Liver (tissue), 9 donors: ENCODE data around the gene AIG1. TPM values are rescaled to one million over a fixed set of nuclear protein-coding genes. Genes with fewer than 3 reads are reported as not detected.

Experiments used
- DNase-seq: peaks from one replicate; pipeline ENCODE4 v3.0.0-alpha.2; 2017; ENCODE audit warnings: low spot score
- H3K27ac ChIP-seq, 2 donors: one replicate each; pipeline ENCODE4 v1.7.0; 2013; ENCODE audit warnings: inconsistent platforms in 2 of 2, low read length in 2 of 2, control low read depth in 1 of 2, low read depth in 1 of 2, mild to moderate bottlenecking in 1 of 2
- H3K27me3 ChIP-seq, 4 donors: one replicate each; pipeline versions ENCODE4 v1.6.1 to v1.7.0; 2013; ENCODE audit warnings: low read length in 3 of 4, inconsistent platforms in 1 of 4, mild to moderate bottlenecking in 1 of 4, moderate library complexity in 1 of 4; ENCODE audit not compliant: control insufficient read depth in 4 of 4, insufficient read depth in 4 of 4
- H3K36me3 ChIP-seq, 4 donors: one replicate each; pipeline versions ENCODE4 v1.6.1 to v1.7.0; 2013; ENCODE audit warnings: low read length in 3 of 4, mild to moderate bottlenecking in 3 of 4, low read depth in 1 of 4, moderate library complexity in 1 of 4; ENCODE audit not compliant: control insufficient read depth in 4 of 4, insufficient read depth in 3 of 4
- H3K4me1 ChIP-seq, 4 donors: one replicate each; pipeline versions ENCODE4 v1.6.1 to v1.7.0; 2013; ENCODE audit warnings: low read length in 3 of 4, mild to moderate bottlenecking in 3 of 4, moderate library complexity in 1 of 4; ENCODE audit not compliant: control insufficient read depth in 4 of 4, insufficient read depth in 4 of 4
- H3K4me3 ChIP-seq, 3 donors: one replicate each; pipeline versions ENCODE4 v1.6.1 to v1.7.0; 2013; ENCODE audit warnings: low read length in 3 of 3, control low read depth in 1 of 3, low read depth in 1 of 3, mild to moderate bottlenecking in 1 of 3
- H3K9ac ChIP-seq, 2 donors: one replicate each; pipeline ENCODE4 v1.7.0; 2013; ENCODE audit warnings: low read length in 2 of 2, mild to moderate bottlenecking in 2 of 2, moderate library complexity in 2 of 2, control low read depth in 1 of 2, low read depth in 1 of 2
- H3K9me3 ChIP-seq, 4 donors: one replicate each; pipeline versions ENCODE4 v1.6.1 to v1.7.0; 2013; ENCODE audit warnings: low read length in 3 of 4; ENCODE audit not compliant: control insufficient read depth in 4 of 4
- EGR1 ChIP-seq, 2 donors: IDR thresholded peaks; 2 replicates each; pipeline ENCODE4 v1.6.1; 2016 to 2018; ENCODE audit warnings: antibody characterized with exemption in 2 of 2, low read depth in 2 of 2
- FOXA1 ChIP-seq: IDR thresholded peaks from 2 replicates; pipeline ENCODE4 v1.6.1; 2016; ENCODE audit warnings: antibody characterized with exemption
- FOXA2 ChIP-seq: IDR thresholded peaks from 2 replicates; pipeline ENCODE4 v1.6.1; 2016; ENCODE audit warnings: antibody characterized with exemption
- GABPA ChIP-seq, 2 donors: IDR thresholded peaks in 1 of 2; conservative IDR thresholded peaks in 1 of 2; 2 replicates each; pipeline ENCODE4 v1.6.1; 2016; ENCODE audit warnings: antibody characterized with exemption in 2 of 2, mild to moderate bottlenecking in 1 of 2, moderate library complexity in 1 of 2
- HNF4A ChIP-seq, 2 donors: conservative IDR thresholded peaks; 2 replicates each; pipeline ENCODE4 v1.6.1; 2016; ENCODE audit warnings: antibody characterized with exemption in 2 of 2, mild to moderate bottlenecking in 2 of 2
- HNF4G ChIP-seq: IDR thresholded peaks from 2 replicates; pipeline ENCODE4 v1.6.1; 2016; ENCODE audit warnings: antibody characterized with exemption
- JUND ChIP-seq, 2 donors: IDR thresholded peaks; 2 replicates each; pipeline ENCODE4 v1.6.1; 2016; ENCODE audit warnings: antibody characterized with exemption in 2 of 2
- NR2F2 ChIP-seq: IDR thresholded peaks from 2 replicates; pipeline ENCODE4 v1.6.1; 2016; ENCODE audit warnings: antibody characterized with exemption
- RXRA ChIP-seq, 2 donors: IDR thresholded peaks; 2 replicates each; pipeline ENCODE4 v1.6.1; 2017 to 2018; ENCODE audit warnings: antibody characterized with exemption in 2 of 2, mild to moderate bottlenecking in 1 of 2
- SP1 ChIP-seq: IDR thresholded peaks from 2 replicates; pipeline ENCODE4 v1.6.1; 2018; ENCODE audit warnings: antibody characterized with exemption, mild to moderate bottlenecking
- TAF1 ChIP-seq: conservative IDR thresholded peaks from 2 replicates; pipeline ENCODE4 v1.6.1; 2016; ENCODE audit warnings: antibody characterized with exemption, mild to moderate bottlenecking
- YY1 ChIP-seq: IDR thresholded peaks from 2 replicates; pipeline ENCODE4 v1.6.1; 2016; ENCODE audit warnings: antibody characterized with exemption, mild to moderate bottlenecking
- WGBS: extraction: QIAGEN DNeasy Blood & Tissue Kit; methylation state at CpG from one replicate; pipeline ENCODE4 v1.1.7; 2013; 5-methylcytosine and 5-hydroxymethylcytosine counted together
- polyA plus RNA-seq, 2 donors: library from polyadenylated mRNA; stranded (reverse) in 1 of 2; unstranded in 1 of 2; fragments of 200-250 nt in 1 of 2; fragments of >200 nt in 1 of 2; fragmentation: Nextera tagmentation in 1 of 2; extraction: Ambion mirVana in 1 of 2; gene quantifications; one replicate each; pipeline versions ENCODE4 v1.2.1 to v1.2.3, GENCODE V29; 2013 to 2015
- total RNA-seq, 2 donors: library from RNA; depleted of rRNA; stranded (reverse); fragments of >200 nt; gene quantifications; one replicate each; pipeline ENCODE4 v1.2.3, GENCODE V29; 2014
- TF ChIP-seq, protein P1 (sequence below): fragments of 150-350 bp; IDR thresholded peaks from 2 replicates; pipeline ENCODE4 v1.5.1; 2017; ENCODE audit warnings: improper control_type of control experiment, low read depth, low read length; ENCODE audit not compliant: missing input control
- TF ChIP-seq, protein P2 (sequence below): IDR thresholded peaks from 2 replicates; pipeline ENCODE4 v1.6.1; 2016; ENCODE audit warnings: antibody characterized with exemption, mild to moderate bottlenecking
- TF ChIP-seq, protein P3 (sequence below): IDR thresholded peaks from 2 replicates; pipeline ENCODE4 v1.6.1; 2016; ENCODE audit warnings: antibody characterized with exemption
- TF ChIP-seq, protein P4 (sequence below): IDR thresholded peaks from 2 replicates; pipeline ENCODE4 v1.6.1; 2016; ENCODE audit warnings: antibody characterized with exemption
- donor health status: healthy.
- donor health status: healthy.
- donor health status: healthy.
- donor health status: healthy.
- donor health status: healthy.

AIG1 gene
- total and polyA plus RNA-seq, 4 donors: 74.8 to 169 (median 121) TPM

DNA sequence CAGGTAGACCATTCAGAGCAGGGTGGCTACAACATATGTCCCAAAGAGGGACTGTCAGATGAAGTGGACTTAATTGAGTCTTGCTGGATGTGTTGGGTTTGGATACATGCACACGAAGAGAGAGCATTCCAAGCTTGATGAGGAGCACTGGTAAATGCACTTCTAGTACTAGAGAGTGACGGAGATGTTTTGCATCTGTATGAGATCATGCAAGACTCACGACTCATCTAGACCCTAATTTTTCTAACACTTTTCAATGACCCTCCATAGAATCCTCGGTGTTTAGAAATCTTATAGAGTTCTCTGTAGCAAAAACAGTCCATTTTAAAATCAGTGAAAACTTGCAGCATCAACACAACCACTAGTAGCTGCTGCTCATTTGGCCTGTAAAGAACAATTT is 4.8 kb upstream of the AIG1 start:
- peaks cover 0 to 4% (median 0%) of the 10 kb centered on the region in 4 donors for H3K4me1 ChIP-seq
- no peaks in the 10 kb centered on the region for H3K9me3 ChIP-seq
- no peak overlapping the region for H3K27ac ChIP-seq
- H3K4me3 ChIP-seq: no peak overlapping the region
- H3K9ac ChIP-seq: no peak overlapping the region
- TF ChIP-seq TAF1 (no peak), JUND (IDR thresholded peaks at IDR 0.05) (no peak), NR2F2 (no peak), EGR1 (IDR thresholded peaks at IDR 0.05; ENCODE audit: low read depth in 2 of 2) (no peak), SP1 (no peak), RXRA (IDR thresholded peaks at IDR 0.05) (no peak), FOXA1 (no peak), HNF4G (no peak), HNF4A (conservative IDR thresholded peaks at IDR 0.05) (no peak), FOXA2 (no peak), YY1 (no peak), GABPA (IDR thresholded peaks at IDR 0.05 in 1 of 2, conservative IDR thresholded peaks at IDR 0.05 in 1 of 2) (no peak)
- TF ChIP-seq, protein P1, sequence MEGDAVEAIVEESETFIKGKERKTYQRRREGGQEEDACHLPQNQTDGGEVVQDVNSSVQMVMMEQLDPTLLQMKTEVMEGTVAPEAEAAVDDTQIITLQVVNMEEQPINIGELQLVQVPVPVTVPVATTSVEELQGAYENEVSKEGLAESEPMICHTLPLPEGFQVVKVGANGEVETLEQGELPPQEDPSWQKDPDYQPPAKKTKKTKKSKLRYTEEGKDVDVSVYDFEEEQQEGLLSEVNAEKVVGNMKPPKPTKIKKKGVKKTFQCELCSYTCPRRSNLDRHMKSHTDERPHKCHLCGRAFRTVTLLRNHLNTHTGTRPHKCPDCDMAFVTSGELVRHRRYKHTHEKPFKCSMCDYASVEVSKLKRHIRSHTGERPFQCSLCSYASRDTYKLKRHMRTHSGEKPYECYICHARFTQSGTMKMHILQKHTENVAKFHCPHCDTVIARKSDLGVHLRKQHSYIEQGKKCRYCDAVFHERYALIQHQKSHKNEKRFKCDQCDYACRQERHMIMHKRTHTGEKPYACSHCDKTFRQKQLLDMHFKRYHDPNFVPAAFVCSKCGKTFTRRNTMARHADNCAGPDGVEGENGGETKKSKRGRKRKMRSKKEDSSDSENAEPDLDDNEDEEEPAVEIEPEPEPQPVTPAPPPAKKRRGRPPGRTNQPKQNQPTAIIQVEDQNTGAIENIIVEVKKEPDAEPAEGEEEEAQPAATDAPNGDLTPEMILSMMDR: no peak
- TF ChIP-seq, protein P2, sequence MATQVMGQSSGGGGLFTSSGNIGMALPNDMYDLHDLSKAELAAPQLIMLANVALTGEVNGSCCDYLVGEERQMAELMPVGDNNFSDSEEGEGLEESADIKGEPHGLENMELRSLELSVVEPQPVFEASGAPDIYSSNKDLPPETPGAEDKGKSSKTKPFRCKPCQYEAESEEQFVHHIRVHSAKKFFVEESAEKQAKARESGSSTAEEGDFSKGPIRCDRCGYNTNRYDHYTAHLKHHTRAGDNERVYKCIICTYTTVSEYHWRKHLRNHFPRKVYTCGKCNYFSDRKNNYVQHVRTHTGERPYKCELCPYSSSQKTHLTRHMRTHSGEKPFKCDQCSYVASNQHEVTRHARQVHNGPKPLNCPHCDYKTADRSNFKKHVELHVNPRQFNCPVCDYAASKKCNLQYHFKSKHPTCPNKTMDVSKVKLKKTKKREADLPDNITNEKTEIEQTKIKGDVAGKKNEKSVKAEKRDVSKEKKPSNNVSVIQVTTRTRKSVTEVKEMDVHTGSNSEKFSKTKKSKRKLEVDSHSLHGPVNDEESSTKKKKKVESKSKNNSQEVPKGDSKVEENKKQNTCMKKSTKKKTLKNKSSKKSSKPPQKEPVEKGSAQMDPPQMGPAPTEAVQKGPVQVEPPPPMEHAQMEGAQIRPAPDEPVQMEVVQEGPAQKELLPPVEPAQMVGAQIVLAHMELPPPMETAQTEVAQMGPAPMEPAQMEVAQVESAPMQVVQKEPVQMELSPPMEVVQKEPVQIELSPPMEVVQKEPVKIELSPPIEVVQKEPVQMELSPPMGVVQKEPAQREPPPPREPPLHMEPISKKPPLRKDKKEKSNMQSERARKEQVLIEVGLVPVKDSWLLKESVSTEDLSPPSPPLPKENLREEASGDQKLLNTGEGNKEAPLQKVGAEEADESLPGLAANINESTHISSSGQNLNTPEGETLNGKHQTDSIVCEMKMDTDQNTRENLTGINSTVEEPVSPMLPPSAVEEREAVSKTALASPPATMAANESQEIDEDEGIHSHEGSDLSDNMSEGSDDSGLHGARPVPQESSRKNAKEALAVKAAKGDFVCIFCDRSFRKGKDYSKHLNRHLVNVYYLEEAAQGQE: no peak
- TF ChIP-seq, protein P3, sequence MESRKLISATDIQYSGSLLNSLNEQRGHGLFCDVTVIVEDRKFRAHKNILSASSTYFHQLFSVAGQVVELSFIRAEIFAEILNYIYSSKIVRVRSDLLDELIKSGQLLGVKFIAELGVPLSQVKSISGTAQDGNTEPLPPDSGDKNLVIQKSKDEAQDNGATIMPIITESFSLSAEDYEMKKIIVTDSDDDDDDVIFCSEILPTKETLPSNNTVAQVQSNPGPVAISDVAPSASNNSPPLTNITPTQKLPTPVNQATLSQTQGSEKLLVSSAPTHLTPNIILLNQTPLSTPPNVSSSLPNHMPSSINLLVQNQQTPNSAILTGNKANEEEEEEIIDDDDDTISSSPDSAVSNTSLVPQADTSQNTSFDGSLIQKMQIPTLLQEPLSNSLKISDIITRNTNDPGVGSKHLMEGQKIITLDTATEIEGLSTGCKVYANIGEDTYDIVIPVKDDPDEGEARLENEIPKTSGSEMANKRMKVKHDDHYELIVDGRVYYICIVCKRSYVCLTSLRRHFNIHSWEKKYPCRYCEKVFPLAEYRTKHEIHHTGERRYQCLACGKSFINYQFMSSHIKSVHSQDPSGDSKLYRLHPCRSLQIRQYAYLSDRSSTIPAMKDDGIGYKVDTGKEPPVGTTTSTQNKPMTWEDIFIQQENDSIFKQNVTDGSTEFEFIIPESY: no peak
- TF ChIP-seq, protein P4, sequence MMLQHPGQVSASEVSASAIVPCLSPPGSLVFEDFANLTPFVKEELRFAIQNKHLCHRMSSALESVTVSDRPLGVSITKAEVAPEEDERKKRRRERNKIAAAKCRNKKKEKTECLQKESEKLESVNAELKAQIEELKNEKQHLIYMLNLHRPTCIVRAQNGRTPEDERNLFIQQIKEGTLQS: no peak
- 91% methylated on average over 4 of the region's 4 CpGs for whole genome bisulfite sequencing
- no peaks in the 10 kb centered on the region for H3K27me3 ChIP-seq
- no peaks in the 10 kb centered on the region for H3K36me3 ChIP-seq
- no peak for DNase-seq

DNA sequence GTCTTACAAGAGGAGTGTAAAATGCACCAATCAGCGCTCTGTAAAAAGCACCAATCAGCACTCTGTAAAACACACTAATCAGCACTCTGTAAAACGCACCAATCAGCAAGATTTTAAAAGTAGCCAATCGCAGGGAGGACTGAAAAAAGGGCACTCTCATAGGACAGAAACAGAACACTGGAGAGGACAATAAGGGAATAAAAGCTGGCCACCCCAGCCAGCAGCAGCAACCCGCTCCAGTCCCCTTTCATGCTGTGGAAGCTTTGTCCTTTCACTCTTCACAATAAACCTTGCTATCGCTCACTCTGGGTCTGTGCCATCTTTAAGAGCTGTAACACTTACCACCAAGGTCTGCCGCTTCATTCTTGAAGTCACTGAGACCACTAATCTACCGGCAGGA is 1.7 kb upstream of the AIG1 start:
- Histone ChIP-seq H3K4me1 (peaks cover 4 to 23% (median 9%) of the 10 kb centered on the region in 4 donors), H3K4me3 (no peak overlapping the region), H3K27ac (peak overlapping the region; percentile 100), H3K27me3 (no peaks in the 10 kb centered on the region), H3K9ac (peak overlapping the region; percentile 42 to 57), H3K36me3 (no peaks in the 10 kb centered on the region), H3K9me3 (no peaks in the 10 kb centered on the region)
- whole genome bisulfite sequencing: 84% methylated on average over 7 of the region's 7 CpGs
- TF ChIP-seq SP1 (no peak), FOXA1 (no peak), GABPA (IDR thresholded peaks at IDR 0.05 in 1 of 2, conservative IDR thresholded peaks at IDR 0.05 in 1 of 2) (no peak), RXRA (IDR thresholded peaks at IDR 0.05) (no peak), TAF1 (no peak), EGR1 (IDR thresholded peaks at IDR 0.05; ENCODE audit: low read depth in 2 of 2) (no peak), HNF4G (no peak)
- TF ChIP-seq, protein P3: no peak
- TF ChIP-seq, protein P4: no peak
- DNase-seq: no peak
